ENCODE data around the gene FAT3. TPM values are rescaled to one million over a fixed set of nuclear protein-coding genes. Genes with fewer than 3 reads are reported as not detected.

Gene FAT3
- total and polyA plus RNA-seq, 9 of the 15 experiments (the other 6 are each of a cell fraction or from before 2014, with no cell fraction given), result under 0.01 TPM; not detected in 7

GRCh38 chr11:92227959-92228935 is 3.6 kb downstream of the FAT3 start:
- peaks cover 0 to 19% of the 10 kb centered on the region in 2 experiments; a peak in 2 of 5 replicates for H3K4me1 ChIP-seq (replicated peaks in 1 of 2; ENCODE audit: control insufficient read depth in 2 of 2, insufficient read depth in 2 of 2, low read length in 2 of 2)
- DNase-seq (ENCODE audit: extremely low read depth in 1 of 4, low spot score in 3 of 4) (no peak), FAIRE-seq (no peak), ATAC-seq (no peak)
- no peak overlapping the region for H2AFZ ChIP-seq (ENCODE audit: low read depth, low read length)
- H3K27ac ChIP-seq (ENCODE audit: extremely low read depth, low read depth, low read length), result no peak overlapping the region
- intact Hi-C loops (cut with micrococcal nuclease), result no loop called here
- CTCF ChIA-PET (ENCODE audit: low intra/inter-chr PET ratio), result no interaction called here
- in situ Hi-C loops (cut with MboI), result no loop called here
- H4K20me1 ChIP-seq (replicated peaks; ENCODE audit: control insufficient read depth, insufficient read depth, low read length), result no peaks in the 10 kb centered on the region
- TF ChIP-seq GTF2A2 (tag; IDR thresholded peaks at IDR 0.05) (no peak), CBFA2T3 (IDR thresholded peaks at IDR 0.05) (no peak), CBFB (CRISPR knock-in tag; IDR thresholded peaks at IDR 0.05) (no peak), ZNF717 (CRISPR knock-in tag; IDR thresholded peaks at IDR 0.05) (no peak), SNIP1 (IDR thresholded peaks at IDR 0.05; ENCODE audit: low read depth) (no peak), NR1H2 (CRISPR knock-in tag; IDR thresholded peaks at IDR 0.05) (no peak), GABPA (tag; conservative IDR thresholded peaks at IDR 0.05; ENCODE audit: low read depth) (no peak), TAF15 (IDR thresholded peaks at IDR 0.05; ENCODE audit: low read depth, low read length) (no peak), ESRRB (CRISPR knock-in tag; IDR thresholded peaks at IDR 0.05; ENCODE audit: borderline replicate concordance) (no peak), DPF2 (IDR thresholded peaks at IDR 0.05) (no peak), PHB2 (IDR thresholded peaks at IDR 0.05; ENCODE audit: low read depth) (no peak)
- no peaks in the 10 kb centered on the region for H3K9me3 ChIP-seq (replicated peaks; ENCODE audit: control insufficient read depth, insufficient read depth, low read depth, low read length)
- no TSS peak for BruUV-seq (replicated peaks)
- no peaks in the 10 kb centered on the region for H3K79me2 ChIP-seq (ENCODE audit: control insufficient read depth, insufficient read depth, low read length)
- POLR2A ChIA-PET, result interaction anchor here (0.8 kb wide), 1 partner anchor 56 kb away, joined by 5 read pairs; no protein-coding TSS in a partner anchor
- no peak overlapping the region for H3K9ac ChIP-seq (ENCODE audit: insufficient read depth in 1 of 2, low read depth in 2 of 2, low read length in 2 of 2)
- H3K9me1 ChIP-seq (ENCODE audit: control insufficient read depth, insufficient read depth, low read length), result no peaks in the 10 kb centered on the region
- H3K4me3 ChIP-seq, result no peak overlapping the region
- WGBS (ENCODE audit: insufficient coverage, low coverage, missing lambda C conversion rate), result 0% methylated on average over 6 of the region's 6 CpGs
- H3K36me3 ChIP-seq (ENCODE audit: control insufficient read depth, insufficient read depth, low read length), result no peaks in the 10 kb centered on the region
- H3K4me2 ChIP-seq (ENCODE audit: insufficient read depth, low read length), result no peak overlapping the region
- H3K27me3 ChIP-seq (ENCODE audit: control insufficient read depth in 2 of 2, insufficient read depth in 2 of 2, low read length in 2 of 2), result peaks cover 0 to 26% of the 10 kb centered on the region in 2 experiments; a peak in 2 of 5 replicates
